TTC549 (cell line): ENCODE results near the gene N4BP3.
A peak's percentile ranks its signal among the peaks of the same experiment; 100 is the strongest.

Source experiments
- FAIRE-seq: peaks from 2 replicates; lab custom pipeline; 2012; peaks lifted over from hg19 to GRCh38; lab: Jason Lieb, UNC

Gene N4BP3

DNA sequence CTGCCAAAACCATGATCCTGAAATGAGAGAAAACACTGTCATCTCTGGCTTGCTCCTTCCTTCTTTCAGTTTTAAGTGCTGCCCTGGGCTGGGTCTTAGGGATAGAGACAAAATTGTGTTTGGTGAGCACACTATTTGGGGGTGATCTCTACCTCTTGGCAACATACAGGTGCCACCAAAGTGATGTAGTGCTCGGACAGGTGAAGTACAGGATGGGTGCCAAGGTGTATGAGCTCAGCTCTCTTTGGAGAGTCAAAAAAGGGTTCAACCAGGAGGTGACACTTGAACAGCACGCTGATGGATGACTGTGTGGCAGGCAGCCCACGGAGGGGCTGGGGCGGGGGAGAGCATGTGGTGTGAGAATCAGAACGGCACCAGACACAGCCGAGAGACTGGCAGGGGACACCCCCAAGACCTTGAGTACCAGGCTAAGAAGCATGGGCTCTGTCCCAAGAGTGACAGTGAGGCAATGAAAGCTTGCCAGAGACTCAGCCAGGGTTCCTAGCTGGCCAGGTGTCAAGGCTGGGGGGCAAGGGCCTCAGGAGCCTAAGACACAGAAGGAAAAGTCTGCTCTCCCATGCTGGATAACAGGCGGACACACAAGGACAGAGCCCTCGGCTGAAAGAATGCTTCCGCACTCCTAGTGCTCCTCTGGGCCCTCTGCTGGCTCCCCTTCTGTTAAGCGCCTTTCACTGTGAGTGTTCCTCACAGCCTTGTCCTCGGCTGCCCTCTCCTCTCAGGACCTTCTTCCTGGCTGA lies 37.8 kb downstream of the N4BP3 start:
- FAIRE-seq = no peak

DNA sequence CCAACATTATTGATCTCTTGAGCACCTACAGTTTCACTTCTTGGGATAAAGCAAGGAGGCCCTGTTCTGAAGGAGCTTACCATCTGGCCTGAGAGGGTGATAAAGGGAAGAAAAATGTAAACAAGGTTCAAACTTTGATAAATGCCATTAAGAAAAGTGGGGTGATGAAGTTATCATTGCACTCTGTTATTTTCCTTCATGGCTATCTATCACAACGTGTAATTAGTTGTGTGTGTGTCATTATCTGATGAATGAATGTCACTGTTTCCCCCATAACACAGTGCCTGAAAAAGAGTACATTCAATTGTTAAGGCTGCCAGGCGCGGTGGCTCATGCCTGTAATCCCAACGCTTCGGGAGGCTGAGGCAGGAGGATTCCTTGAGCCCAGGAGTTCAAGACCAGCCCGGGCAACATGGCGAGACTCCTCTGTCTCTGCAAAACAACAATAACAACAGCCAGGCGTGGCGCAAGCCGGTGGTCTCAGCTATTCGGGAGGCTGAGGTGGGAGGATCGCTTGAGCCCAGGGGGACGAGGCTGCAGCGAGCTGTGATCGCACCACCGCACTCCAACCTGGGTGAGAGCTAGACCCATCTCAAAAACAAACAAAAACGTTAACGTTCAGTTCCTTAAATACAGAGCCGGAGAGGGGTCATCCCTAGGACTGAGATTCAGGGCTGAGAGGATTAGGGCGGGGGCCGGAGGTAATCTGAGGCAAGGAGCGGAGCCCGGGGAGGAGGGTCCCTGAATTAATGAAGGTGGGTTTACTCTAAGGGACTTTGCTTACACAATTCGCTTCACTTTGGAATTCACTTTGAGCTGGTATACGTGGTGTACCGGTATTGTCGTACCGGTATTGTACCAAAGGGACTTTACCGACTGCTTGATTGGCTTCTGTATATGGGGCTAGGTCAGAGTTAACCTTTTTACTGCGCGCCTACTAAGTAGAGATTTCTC lies 39.4 kb downstream of the N4BP3 start:
- FAIRE-seq = no peak

DNA sequence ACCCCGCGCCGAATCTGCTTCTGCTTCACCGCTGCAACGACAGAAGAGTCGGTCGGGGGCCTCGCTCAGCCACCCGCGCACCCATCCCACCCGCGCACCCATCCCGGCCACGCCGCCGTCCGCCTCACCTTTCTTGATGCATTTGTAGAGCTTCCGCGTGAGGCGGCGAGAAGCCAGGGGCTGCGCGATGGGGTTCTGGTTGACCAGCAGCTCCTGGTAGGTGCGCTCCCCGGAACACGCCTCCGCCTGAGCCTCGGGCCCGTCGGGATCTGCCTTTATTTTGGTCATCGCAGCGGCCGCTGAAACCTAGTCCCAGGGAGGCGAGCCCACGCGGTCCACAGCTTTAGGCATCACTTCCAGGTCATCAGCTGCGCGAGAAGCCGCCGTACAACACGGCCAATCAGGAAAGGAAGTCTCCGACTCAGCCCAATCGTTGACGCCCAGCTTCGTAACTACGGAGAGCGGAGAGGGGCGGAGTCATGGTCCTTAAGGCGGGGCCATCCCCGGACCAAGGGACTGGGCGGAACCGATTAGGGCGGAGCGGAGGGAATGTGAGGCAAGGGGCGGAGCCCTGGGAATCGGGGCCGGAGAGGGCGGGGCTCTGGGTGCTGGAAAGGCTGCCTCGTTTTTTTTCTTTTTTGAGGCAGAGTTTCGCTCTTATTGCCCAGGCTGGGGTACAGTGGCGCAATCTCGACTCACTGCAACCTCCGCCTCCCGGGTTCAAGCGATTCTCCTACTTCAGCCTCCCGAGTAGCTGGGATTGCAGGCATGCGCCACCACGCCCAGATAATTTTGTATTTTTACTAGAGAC lies 40.4 kb downstream of the N4BP3 start, which contains the start of gene NHP2:
Gene NHP2 (minus strand): TSS at position 356 of the 811 bp plus-strand sequence. CDS start 68 bp downstream, at position 288.
- FAIRE-seq = peak; percentile 97

DNA sequence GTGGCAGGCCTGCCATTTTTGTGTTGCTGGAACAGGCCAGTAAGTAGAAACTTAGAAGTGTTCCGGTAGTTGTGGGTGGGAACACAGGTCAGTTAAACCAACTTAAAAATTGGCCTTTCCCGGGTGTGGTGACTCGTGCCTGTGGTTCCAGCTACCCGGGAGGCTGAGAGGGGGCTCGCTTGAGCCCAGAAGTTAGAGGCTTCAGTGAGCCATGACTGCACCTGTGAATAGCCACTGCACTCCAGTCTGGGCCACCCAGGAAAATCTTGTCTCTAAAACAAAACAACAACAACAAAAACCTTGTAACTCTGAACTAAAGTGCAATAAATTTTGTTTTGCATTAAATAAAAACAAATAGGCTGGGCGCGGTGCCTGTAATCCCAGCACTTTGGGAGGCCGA lies 41.7 kb downstream of the N4BP3 start:
- no peak for FAIRE-seq

DNA sequence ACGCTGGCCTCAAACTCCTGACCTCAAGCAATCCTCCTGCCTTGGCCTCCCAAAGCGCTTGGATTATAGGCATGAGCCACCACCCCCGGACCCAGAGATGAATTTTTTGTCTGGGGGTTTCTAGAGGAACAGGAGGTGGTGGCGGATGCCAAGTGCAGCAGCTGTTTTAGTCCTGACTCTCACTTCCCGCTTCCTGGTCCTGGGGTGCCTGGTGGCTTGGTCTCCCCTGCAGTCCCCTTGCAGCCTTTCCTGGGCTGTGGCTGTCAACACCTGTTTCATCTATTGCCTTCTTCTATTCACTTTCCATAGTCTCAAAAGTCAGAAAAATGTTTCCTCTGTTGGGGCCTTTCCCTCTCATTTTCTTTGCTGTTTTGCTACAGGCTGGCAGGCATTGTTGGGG lies 46.8 kb downstream of the N4BP3 start:
- no peak for FAIRE-seq

DNA sequence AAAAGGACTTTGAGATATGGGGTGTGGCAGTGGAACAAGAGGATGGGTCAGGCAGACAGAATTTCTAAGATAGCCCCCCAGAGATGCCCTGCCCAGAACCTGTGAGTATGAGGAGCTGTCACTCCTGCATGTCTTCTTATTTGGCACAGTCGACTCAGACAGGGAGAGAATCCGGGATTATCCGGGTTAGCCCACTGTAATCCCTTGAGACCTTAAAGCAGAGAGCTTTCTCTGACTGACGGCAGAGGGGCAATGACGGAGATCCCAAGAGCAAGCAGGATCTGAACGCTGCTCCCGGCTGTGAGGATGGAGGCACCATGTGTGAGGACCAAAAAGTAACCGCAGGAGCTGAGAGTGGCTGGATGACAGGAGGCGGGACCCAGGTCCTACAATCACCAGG lies 49.1 kb downstream of the N4BP3 start:
- no peak for FAIRE-seq

DNA sequence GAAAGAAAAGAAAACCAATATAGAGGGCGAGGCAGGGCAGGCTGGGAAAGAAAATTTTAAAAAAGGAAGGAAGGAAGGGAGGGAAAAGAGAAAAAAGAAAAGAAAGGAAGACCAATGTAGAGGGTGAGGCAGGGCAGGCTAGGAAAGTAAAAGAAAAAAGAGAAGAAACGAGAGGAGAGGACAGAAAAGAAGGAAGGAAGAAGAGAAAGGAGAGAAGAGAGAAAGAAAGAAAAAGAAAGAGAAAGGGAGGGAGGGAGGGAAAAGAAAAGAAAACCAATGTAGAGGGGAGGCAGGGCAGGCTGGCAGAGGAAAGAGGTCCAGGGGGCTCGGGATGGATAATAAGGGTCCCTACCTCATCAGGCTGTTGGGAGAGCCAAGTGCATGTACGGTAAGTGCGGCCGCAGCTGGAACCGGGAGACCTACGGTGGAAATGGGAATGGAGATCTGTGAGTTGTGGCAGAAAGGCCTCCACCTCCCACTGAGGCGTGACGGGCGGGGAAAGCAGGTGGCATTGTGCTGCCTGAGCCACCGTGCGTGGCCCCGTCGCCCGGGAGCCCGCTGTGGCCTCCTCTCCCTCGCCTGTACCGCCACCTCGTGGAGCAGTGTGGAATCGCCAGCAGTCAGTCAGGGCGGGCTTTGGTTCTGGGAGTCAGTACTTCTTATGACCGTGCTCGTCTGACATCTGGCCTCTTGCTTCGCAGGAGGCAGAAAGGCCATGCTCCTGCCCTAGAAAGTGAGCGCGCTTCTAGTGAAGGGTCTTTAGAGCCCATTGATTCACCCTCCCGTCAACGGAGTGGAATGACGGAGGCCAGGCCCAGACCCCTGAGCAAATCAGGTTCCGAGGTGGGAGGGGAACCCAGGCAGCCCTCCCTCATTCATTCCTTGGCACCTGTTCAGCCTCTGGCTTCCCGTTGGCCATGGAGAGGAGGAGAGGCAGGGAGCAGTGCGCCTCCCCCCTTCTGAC lies 50.7 kb downstream of the N4BP3 start:
- no peak for FAIRE-seq

DNA sequence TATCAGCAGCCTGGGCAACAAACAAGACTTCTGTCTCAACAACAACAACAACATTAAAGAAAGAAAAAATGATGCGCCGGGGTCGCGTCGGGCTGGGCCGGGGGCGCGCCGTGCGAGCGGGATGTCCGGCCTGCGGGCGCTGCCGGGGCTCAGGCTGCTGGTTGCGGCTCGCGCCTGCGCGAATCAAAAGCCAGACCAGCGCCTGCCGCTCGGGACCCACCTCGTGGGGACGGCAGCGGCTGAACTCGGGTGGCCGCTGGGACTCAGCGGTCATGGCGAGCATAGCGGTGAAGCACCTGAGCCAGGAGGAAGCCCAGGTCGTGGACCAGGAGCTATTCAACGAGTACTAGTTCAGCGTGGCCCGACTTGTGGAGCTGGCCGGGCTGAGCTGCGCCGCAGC lies 52.2 kb downstream of the N4BP3 start:
- FAIRE-seq = no peak

DNA sequence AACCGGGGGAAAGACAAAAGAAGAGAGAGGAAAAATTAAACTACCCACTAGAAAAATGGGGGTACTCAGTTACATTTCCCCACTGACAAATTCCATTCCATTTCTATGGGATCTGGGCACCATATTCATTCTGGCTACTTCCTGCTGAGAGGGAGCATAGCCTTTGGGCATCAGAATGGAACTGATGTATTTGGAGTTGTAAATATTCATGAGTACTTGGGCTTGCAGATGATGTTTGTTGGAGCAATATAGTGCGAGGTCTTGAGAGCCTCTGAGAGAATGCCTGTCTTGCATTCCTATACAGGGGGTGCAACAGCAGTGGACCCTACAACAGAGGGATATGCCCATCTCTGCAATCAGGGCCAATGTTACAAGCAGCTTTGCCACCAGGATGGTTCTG lies 57.1 kb downstream of the N4BP3 start:
- FAIRE-seq = no peak

DNA sequence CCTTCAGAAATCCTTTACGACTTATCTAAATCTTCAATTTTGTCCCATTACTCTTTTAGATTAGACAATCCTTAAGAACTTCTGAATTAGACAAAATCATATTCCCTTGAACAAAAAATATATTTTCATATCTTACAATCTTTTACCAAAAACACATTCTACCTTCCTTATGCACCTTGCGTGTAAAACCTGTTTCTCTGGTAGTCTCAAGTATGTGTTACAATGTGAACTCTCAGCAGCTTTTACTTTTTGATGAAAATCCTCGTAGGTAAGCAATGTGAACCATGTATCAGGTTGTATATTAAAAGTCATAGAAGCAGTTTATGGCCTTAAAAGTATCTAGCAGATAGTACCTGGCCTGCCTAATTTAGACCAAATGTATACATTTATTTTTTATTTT lies 61.1 kb downstream of the N4BP3 start:
- no peak for FAIRE-seq
